Gastrocnemius medialis (tissue), 4 donors: ENCODE data around the gene CACNA1H.

Source experiments
- POLR2A ChIP-seq, 2 donors: fragments of 450-650 bp; IDR thresholded peaks; one replicate each; pipeline ENCODE4 v1.6.1; 2017; ENCODE audit warnings: antibody characterized with exemption in 2 of 2, mild to moderate bottlenecking in 2 of 2, moderate library complexity in 2 of 2
- TF ChIP-seq, protein P1 (sequence below), 5 experiments: fragments of 450-650 bp in 3 of 5; fragments of 200-600 bp in 2 of 5; sonication (generic) in 2 of 5; IDR thresholded peaks in 4 of 5; conservative IDR thresholded peaks in 1 of 5; 1 replicate in 4 of 5; 2 replicates in 1 of 5; pipeline ENCODE4 v1.5.1; 2016 to 2019; ENCODE audit warnings: antibody characterized with exemption in 5 of 5, mild to moderate bottlenecking in 3 of 5, moderate library complexity in 3 of 5

DNA sequence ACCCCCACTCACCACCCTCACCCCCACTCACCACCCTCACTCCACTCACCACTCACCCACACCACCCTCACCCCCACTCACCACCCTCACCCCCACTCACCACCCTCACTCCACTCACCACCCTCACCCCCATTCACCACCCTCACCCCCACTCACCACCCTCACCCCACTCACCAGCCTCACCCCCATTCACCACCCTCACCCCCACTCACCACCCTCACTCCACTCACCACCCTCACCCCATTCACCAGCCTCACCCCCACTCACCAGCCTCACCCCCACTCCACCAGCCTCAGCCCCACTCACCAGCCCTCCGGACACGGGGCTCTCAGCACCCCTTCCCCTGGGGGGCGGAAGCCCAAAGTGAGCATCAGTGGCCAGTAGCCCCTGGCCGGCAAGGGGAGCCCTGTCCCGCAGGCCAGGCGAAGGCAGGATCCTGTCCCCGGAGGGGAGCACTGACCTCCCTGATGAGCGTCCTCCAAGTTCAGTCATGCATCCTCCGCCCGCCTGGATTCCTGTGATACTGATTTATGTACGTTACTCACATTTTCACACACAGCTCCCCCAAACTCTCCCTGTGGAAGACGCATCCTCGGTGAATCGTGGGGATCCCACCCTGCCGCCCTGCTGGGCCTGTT lies 38.9 kb upstream of the CACNA1H start:
- no peak for TF ChIP-seq POLR2A (IDR thresholded peaks at IDR 0.05)
- TF ChIP-seq, protein P1, sequence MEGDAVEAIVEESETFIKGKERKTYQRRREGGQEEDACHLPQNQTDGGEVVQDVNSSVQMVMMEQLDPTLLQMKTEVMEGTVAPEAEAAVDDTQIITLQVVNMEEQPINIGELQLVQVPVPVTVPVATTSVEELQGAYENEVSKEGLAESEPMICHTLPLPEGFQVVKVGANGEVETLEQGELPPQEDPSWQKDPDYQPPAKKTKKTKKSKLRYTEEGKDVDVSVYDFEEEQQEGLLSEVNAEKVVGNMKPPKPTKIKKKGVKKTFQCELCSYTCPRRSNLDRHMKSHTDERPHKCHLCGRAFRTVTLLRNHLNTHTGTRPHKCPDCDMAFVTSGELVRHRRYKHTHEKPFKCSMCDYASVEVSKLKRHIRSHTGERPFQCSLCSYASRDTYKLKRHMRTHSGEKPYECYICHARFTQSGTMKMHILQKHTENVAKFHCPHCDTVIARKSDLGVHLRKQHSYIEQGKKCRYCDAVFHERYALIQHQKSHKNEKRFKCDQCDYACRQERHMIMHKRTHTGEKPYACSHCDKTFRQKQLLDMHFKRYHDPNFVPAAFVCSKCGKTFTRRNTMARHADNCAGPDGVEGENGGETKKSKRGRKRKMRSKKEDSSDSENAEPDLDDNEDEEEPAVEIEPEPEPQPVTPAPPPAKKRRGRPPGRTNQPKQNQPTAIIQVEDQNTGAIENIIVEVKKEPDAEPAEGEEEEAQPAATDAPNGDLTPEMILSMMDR (IDR thresholded peaks at IDR 0.05 in 4 of 5, conservative IDR thresholded peaks at IDR 0.05 in 1 of 5): no peak
